ENCODE data around the gene RBM15B.
"Not testable (repeated sequence)": the region's sequence is repeated elsewhere in the genome, so short reads cannot be mapped to it uniquely, and the experiment has no call there.

Gene RBM15B

GRCh38 chr3:51391075-51391565 is at the start of gene RBM15B:
Gene RBM15B (plus strand): TSS chr3:51391285. CDS start chr3:51391400, 115 bp downstream.
- peak; percentile 99 for DNase-seq

- DNase-seq = no peak
Measured at GRCh38 chr3:51343918-51344687, 47.0 kb upstream of the RBM15B start.

- no peak for DNase-seq
Measured at GRCh38 chr3:51350751-51351150, 40.3 kb upstream of the RBM15B start.

GRCh38 chr3:51353131-51353530 is 38.0 kb upstream of the RBM15B start:
- no peak for DNase-seq

- no peak for DNase-seq
Measured at GRCh38 chr3:51353691-51354090, 37.4 kb upstream of the RBM15B start.

GRCh38 chr3:51354172-51354571 is 36.9 kb upstream of the RBM15B start:
- DNase-seq = no peak

- DNase-seq = no peak
Measured at GRCh38 chr3:51354731-51355615, 36.1 kb upstream of the RBM15B start.

GRCh38 chr3:51355891-51356578 is 35.0 kb upstream of the RBM15B start:
- DNase-seq = no peak

GRCh38 chr3:51357856-51358255 is 33.2 kb upstream of the RBM15B start:
- no peak for DNase-seq

GRCh38 chr3:51358981-51359380 is 32.1 kb upstream of the RBM15B start:
- no peak for DNase-seq

- DNase-seq = no peak
Measured at GRCh38 chr3:51360806-51361205, 30.3 kb upstream of the RBM15B start.

GRCh38 chr3:51361746-51362145 is 29.3 kb upstream of the RBM15B start:
- no peak for DNase-seq

- no peak for DNase-seq
Measured at GRCh38 chr3:51362476-51362875, 28.6 kb upstream of the RBM15B start.

GRCh38 chr3:51368276-51368675 is 22.8 kb upstream of the RBM15B start:
- DNase-seq = not testable (repeated sequence)

GRCh38 chr3:51371943-51372557 is 19.0 kb upstream of the RBM15B start:
- DNase-seq = peak; percentile 44

GRCh38 chr3:51373658-51374421 is 17.2 kb upstream of the RBM15B start:
- no peak for DNase-seq

GRCh38 chr3:51374456-51374855 is 16.6 kb upstream of the RBM15B start:
- no peak for DNase-seq

GRCh38 chr3:51375136-51375535 is 15.9 kb upstream of the RBM15B start:
- no peak for DNase-seq

GRCh38 chr3:51375571-51375970 is 15.5 kb upstream of the RBM15B start:
- no peak for DNase-seq

- DNase-seq = no peak
Measured at GRCh38 chr3:51378065-51378464, 13.0 kb upstream of the RBM15B start.

- no peak for DNase-seq
Measured at GRCh38 chr3:51378726-51379125, 12.4 kb upstream of the RBM15B start.

GRCh38 chr3:51379301-51379700 is 11.8 kb upstream of the RBM15B start:
- no peak for DNase-seq
